ENCODE measurements around the gene TSPAN5. TPM values are rescaled to one million over a fixed set of nuclear protein-coding genes. Genes with fewer than 3 reads are reported as not detected.
A peak's percentile ranks its signal among the peaks of the same experiment; 100 is the strongest.

The TSPAN5 gene
- total and polyA plus RNA-seq, 9 of the 15 experiments (the other 6 are each of a cell fraction or from before 2014, with no cell fraction given) = 0.58 to 6.6 (median 0.73) TPM

GRCh38 chr4:98433691-98434090 is 224.7 kb downstream of the TSPAN5 start:
- 43% methylated on average over 1 of the region's 1 CpG for WGBS (ENCODE audit: insufficient coverage, low coverage, missing lambda C conversion rate)
- TF ChIP-seq ZNF146 (CRISPR knock-in tag; IDR thresholded peaks at IDR 0.05; ENCODE audit: unreplicated experiment) (no peak), TRIM28 (IDR thresholded peaks at IDR 0.05) (no peak), ZNF644 (tag; IDR thresholded peaks at IDR 0.05; ENCODE audit: low read depth) (no peak), JUN (IDR thresholded peaks at IDR 0.05; ENCODE audit: borderline replicate concordance, low read depth, low read length) (no peak), JUN (CRISPR knock-in tag; IDR thresholded peaks at IDR 0.05; ENCODE audit: borderline replicate concordance) (no peak), RFX1 (IDR thresholded peaks at IDR 0.05) (peak; percentile 79), HDAC1 (IDR thresholded peaks at IDR 0.05) (no peak), ZNF197 (CRISPR knock-in tag; IDR thresholded peaks at IDR 0.05; ENCODE audit: low read depth) (no peak)
- in situ Hi-C loops (cut with MboI) = no loop called here
- H3K27me3 ChIP-seq (ENCODE audit: control insufficient read depth in 2 of 2, insufficient read depth in 2 of 2, low read length in 2 of 2) = no peaks in the 10 kb centered on the region
- H3K9me3 ChIP-seq (replicated peaks; ENCODE audit: control insufficient read depth, insufficient read depth, low read depth, low read length) = no peaks in the 10 kb centered on the region
- DNase-seq (ENCODE audit: extremely low read depth in 1 of 4, low spot score in 3 of 4) (no peak), FAIRE-seq (no peak), ATAC-seq (no peak)
- no peak overlapping the region for H3K9ac ChIP-seq (ENCODE audit: insufficient read depth in 1 of 2, low read depth in 2 of 2, low read length in 2 of 2)
- H3K4me2 ChIP-seq (ENCODE audit: insufficient read depth, low read length) = no peak overlapping the region
- intact Hi-C loops (cut with micrococcal nuclease) = no loop called here
- ChIA-PET POLR2A (interaction anchor here (1.1 to 1.2 kb wide), 2 partner anchors 12 to 25 kb away, joined by 3 read pairs; no protein-coding TSS in a partner anchor), CTCF (ENCODE audit: low intra/inter-chr PET ratio) (no interaction called here)
- BruUV-seq (replicated peaks) = no TSS peak
- H3K4me3 ChIP-seq = no peak overlapping the region
- H2AFZ ChIP-seq (ENCODE audit: low read depth, low read length) = no peak overlapping the region
- no peaks in the 10 kb centered on the region for H3K9me1 ChIP-seq (ENCODE audit: control insufficient read depth, insufficient read depth, low read length)
- no peak overlapping the region for H3K27ac ChIP-seq (ENCODE audit: extremely low read depth, low read depth, low read length)
- H3K79me2 ChIP-seq (ENCODE audit: control insufficient read depth, insufficient read depth, low read length) = no peaks in the 10 kb centered on the region
- no peaks in the 10 kb centered on the region for H3K4me1 ChIP-seq (replicated peaks in 1 of 2; ENCODE audit: control insufficient read depth in 2 of 2, insufficient read depth in 2 of 2, low read length in 2 of 2)
- no peaks in the 10 kb centered on the region for H4K20me1 ChIP-seq (replicated peaks; ENCODE audit: control insufficient read depth, insufficient read depth, low read length)
- peaks cover 10% of the 10 kb centered on the region; the same call in 1 of the 3 replicates for H3K36me3 ChIP-seq (ENCODE audit: control insufficient read depth, insufficient read depth, low read length)

Data from K562 (cell line).